Cerebellar cortex (tissue), 1 donor: ENCODE results near the gene RPL39L.

Source experiments
- DNase-seq: peaks from one replicate; pipeline ENCODE4 v3.0.0-alpha.2; 2015; ENCODE audit warnings: low spot score

Gene RPL39L

GRCh38 chr3:187098923-187099512 is 40.3 kb downstream of the RPL39L start:
- DNase-seq, result no peak

DNA sequence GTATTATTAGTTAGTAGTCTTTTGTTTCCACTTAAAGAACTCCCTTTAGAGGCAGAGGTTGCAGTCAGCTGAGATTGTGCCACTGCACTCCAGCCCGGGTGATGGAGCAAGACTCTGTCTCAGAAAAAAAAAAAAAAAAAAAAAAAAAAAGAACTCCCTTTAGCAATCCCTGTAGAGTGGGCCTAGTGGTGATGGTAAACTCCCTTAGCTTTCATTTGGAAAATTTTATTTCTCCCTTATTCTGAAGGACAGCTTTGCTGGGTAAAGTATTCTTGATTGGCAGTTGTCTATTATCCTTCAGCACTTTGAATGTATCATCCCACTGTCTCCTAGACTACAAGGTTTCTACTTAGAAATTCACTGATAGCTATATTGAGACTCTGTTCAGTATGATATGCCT is 46.0 kb downstream of the RPL39L start:
- DNase-seq, result no peak

DNA sequence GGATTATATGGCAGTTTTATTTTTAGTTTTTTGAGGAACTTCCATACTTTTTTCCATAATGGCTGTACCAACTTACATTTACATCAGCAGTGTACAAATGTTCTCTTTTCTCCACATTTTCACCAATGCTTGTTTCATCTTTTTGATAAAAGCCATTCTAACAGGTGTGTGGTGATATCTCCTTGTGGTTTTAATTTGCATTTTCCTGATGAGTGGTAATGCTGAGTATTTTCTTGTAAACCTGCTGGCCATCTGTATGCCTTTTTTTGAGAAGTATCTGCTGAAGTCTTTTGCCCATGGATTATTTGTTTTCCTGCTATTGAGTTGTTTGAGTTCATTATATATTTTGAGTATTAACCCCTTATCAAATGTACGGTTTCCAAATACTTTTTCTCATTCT is 50.6 kb downstream of the RPL39L start:
- no peak for DNase-seq

- no peak for DNase-seq
Observed at GRCh38 chr3:187086831-187087230, 52.5 kb downstream of the RPL39L start.

DNA sequence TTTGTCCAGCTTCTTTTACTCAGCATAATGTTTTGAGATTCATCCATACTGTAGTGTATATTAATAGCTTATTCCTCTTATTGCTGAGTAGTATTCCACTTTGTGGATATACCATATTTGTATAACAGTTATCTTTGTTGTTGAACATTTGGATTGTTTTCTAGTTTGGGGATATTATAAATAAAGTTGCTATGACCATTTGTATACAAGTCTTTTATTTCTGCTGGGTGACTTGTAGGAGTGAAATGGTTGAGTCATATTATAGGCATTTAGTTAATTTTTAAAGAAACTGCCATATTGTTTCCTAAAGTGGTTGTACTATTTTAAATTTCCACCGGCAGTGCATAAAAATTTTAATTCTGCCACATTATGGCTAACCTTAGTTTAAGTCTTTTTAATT is 53.4 kb downstream of the RPL39L start:
- no peak for DNase-seq

GRCh38 chr3:187085021-187085666 is 54.2 kb downstream of the RPL39L start:
- no peak for DNase-seq

GRCh38 chr3:187084580-187084979 is 54.7 kb downstream of the RPL39L start:
- DNase-seq, result no peak

DNA sequence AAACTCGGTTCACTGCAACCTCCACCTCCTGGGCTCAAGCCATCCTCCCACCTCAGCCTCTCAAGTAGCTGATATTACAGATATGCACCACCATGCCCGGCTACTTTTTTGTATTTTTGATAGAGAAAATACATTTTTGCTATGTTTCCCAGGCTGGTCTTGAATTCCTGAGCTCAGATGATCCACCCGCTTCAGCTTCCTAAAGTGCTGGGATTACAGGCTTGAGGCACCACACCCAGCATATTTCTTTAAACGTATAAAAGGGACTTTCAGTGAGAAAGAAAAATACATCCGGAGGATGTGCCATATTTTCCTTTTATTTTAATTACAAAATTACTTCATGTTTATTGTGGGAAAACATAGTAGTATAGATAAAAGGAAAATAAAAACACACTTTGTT is 55.2 kb downstream of the RPL39L start:
- no peak for DNase-seq

- DNase-seq, result no peak
Observed at GRCh38 chr3:187082758-187083375, 56.4 kb downstream of the RPL39L start.

GRCh38 chr3:187080799-187081450 is 58.4 kb downstream of the RPL39L start:
- DNase-seq, result no peak

DNA sequence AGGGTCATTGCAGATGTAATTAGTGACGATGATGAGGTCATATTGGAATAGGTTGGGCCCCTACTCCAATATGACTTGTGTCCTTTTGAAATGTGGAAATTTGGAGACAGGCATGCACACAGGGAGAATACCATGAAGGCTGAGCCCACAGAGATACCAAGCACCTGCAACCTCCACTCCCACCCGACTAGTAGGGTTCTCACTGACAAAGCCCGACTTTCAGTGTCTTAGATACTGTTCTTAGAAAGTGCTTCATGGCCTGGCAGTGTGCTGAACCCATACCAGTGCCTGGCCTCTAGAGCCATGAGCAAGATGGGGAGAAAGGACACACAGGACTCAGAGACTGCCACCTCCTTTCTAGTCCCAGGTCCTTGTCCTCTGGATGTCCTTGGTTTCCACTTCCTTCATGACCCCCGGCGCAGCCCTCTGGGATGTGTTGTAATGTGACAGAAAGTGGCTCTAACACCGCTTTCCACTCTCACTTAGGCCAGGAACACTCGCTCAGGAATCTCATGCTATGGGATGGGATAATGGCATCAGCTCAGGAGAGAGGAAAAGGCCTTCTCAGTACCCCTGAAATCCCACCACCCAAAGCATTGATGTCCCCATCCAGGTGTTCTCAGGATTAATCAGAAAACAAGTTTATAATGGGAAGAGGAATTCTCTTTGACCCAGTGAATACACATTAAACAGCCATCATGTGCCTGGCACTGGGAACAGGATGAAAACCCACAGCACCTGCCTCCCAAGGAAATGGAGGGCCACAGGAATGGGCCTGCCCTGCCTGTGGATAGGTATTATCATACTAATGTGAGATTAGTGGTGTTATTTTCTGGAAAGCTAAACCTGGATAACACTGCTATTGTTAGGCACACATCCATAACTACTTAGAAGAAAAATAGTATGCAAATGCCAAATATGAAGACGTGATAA is 59.9 kb downstream of the RPL39L start:
- DNase-seq, result no peak

DNA sequence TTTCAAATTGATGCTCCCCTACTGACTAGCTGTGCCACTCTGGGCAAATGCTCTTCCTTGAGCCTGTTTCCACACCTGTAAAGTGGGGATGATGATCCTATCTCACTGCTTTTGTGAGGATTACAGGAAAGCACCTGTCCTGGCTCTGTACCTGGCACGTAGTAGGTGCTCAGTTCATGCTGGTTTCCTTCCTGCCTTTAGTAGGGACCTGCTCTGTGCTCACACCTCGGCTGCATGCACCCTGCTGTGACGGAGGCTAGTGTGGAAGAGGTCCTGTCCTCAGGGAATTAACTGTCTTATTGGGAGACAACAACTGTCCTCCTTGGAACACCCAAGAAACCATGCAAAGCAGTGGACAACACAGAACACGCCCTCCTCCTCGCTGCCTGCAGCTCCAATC is 61.8 kb downstream of the RPL39L start:
- DNase-seq, result no peak

GRCh38 chr3:187077085-187077484 is 62.2 kb downstream of the RPL39L start:
- no peak for DNase-seq

- no peak for DNase-seq
Observed at GRCh38 chr3:187076297-187076696, 63.0 kb downstream of the RPL39L start.

- no peak for DNase-seq
Observed at GRCh38 chr3:187074846-187075245, 64.5 kb downstream of the RPL39L start.

DNA sequence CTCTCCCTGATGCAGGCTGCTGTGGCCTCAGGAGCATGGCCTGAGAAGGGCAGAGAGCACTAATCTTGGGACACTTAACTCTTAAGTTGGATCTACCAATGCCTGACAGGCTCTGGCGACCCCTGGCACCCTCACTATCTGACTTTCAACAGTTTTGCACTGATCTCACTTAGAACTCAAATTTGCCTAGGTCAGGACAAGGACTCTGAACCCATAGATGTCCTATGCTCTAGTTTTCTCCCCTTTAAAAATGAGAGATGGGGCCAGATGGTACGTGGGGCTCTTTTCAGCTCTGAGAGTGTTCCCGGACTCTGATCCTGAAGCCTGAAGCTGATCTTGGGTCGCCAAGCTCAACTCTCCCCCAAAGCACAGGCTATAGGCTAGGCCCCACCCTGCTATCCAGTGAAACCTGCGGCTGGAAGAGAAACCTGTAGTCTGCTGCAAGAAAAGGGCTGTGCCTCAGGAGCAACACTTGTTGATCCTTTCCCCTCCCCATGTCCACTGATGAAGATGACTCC is 65.7 kb downstream of the RPL39L start:
- DNase-seq, result no peak

DNA sequence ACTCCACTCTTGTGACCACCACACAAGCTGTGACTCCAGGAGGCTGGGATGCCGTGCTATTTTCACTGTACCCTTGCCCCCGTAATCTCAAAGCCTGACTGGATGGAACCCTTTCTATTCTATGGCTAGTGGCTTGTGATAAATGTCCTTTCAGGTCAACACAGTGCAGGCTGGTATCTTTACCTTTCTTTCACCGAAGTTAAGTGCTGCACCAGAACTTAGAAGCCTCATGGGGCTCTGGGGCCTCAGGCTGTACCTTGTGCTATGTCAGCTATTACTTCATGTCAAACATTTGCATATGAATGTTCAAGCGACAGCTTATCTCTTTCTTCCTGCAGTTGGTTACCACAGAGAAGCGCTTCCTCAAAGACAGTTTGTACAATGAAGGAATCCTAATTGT is 66.8 kb downstream of the RPL39L start:
- no peak for DNase-seq

GRCh38 chr3:187072102-187072501 is 67.2 kb downstream of the RPL39L start:
- DNase-seq, result no peak
